ENCODE measurements around the gene LRMDA. TPM values are rescaled to one million over a fixed set of nuclear protein-coding genes. Genes with fewer than 3 reads are reported as not detected.
A peak's percentile ranks its signal among the peaks of the same experiment; 100 is the strongest.

Gene LRMDA
- total and polyA plus RNA-seq, 7 donors, result 2.8 to 22.2 (median 9.0) TPM

GRCh38 chr10:75972491-75973276, 541.3 kb downstream of the LRMDA start:
- WGBS, 2 donors, result 73% methylated on average over 6 of the region's 6 CpGs
- H3K27ac ChIP-seq, result peak overlapping the region; percentile 2 to 54 (median 49)
- DNase-seq, result peak; percentile 79
- no peaks in the 10 kb centered on the region for H3K36me3 ChIP-seq
- H3K4me3 ChIP-seq, result no peak overlapping the region
- H3K9me3 ChIP-seq, result no peaks in the 10 kb centered on the region
- peaks cover 0 to 18% (median 14%) of the 10 kb centered on the region in 4 donors for H3K4me1 ChIP-seq
- intact Hi-C loops (cut with DNase I), result no loop called here
- TF ChIP-seq POLR2A (IDR thresholded peaks at IDR 0.05) (no peak), POLR2AphosphoS5 (IDR thresholded peaks at IDR 0.05) (peak in 3 of 4 donors; percentile 19 to 44 (median 25)), EP300 (IDR thresholded peaks at IDR 0.05) (no peak)
- TF ChIP-seq, protein P1, sequence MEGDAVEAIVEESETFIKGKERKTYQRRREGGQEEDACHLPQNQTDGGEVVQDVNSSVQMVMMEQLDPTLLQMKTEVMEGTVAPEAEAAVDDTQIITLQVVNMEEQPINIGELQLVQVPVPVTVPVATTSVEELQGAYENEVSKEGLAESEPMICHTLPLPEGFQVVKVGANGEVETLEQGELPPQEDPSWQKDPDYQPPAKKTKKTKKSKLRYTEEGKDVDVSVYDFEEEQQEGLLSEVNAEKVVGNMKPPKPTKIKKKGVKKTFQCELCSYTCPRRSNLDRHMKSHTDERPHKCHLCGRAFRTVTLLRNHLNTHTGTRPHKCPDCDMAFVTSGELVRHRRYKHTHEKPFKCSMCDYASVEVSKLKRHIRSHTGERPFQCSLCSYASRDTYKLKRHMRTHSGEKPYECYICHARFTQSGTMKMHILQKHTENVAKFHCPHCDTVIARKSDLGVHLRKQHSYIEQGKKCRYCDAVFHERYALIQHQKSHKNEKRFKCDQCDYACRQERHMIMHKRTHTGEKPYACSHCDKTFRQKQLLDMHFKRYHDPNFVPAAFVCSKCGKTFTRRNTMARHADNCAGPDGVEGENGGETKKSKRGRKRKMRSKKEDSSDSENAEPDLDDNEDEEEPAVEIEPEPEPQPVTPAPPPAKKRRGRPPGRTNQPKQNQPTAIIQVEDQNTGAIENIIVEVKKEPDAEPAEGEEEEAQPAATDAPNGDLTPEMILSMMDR (IDR thresholded peaks at IDR 0.05), result no peak
- H3K27me3 ChIP-seq, result no peaks in the 10 kb centered on the region

DNA sequence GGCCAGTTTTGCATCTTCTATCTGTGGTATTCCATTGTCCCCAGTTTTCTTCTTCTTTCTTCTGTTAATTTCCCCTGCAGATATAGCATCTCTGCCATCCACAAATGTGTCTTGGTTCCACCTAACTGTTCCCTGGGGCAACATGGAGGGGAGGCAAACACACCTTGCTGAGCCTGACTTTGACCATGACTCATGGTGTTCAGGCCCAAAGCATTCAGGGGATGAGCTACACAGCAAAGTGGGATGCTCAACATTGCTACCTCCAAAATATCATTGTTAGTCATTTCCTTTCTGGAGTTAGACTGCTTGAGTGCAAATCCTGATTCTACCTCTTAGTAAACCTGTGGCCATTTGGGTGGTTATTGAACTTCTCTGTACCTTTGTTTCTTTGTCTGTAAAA, 542.7 kb downstream of the LRMDA start:
- no peak for TF ChIP-seq EP300 (IDR thresholded peaks at IDR 0.05)
- no peak for TF ChIP-seq POLR2AphosphoS5 (IDR thresholded peaks at IDR 0.05)
- TF ChIP-seq, protein P1 (IDR thresholded peaks at IDR 0.05), result no peak
- no peak for TF ChIP-seq POLR2A (IDR thresholded peaks at IDR 0.05)
- H3K27me3 ChIP-seq, result no peaks in the 10 kb centered on the region
- H3K4me1 ChIP-seq, result peaks cover 0 to 21% (median 16%) of the 10 kb centered on the region in 4 donors

DNA sequence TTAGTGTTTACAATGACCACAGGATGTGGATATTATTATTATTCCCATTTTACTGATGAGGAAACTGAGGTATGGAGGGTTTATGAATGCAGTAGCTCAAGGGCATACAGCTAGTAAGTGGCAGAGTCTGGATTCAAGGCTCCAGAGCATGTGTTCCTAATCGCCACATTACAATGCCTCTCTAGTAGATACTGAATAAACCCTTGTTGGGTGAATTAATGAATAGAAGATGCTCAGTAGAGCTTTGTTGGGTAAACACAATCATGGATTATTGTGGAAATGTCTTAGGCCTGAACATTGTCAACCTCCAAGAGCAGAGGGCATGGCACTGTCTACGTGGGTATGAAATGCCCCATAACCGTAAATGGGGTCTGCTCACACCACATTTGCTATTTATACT, 545.3 kb downstream of the LRMDA start:
- no peak for DNase-seq
- H3K4me3 ChIP-seq, result no peak overlapping the region
- peaks cover 0 to 21% (median 15%) of the 10 kb centered on the region in 4 donors for H3K4me1 ChIP-seq
- TF ChIP-seq POLR2AphosphoS5 (IDR thresholded peaks at IDR 0.05) (no peak), EP300 (IDR thresholded peaks at IDR 0.05) (no peak), POLR2A (IDR thresholded peaks at IDR 0.05) (no peak)
- TF ChIP-seq, protein P1 (IDR thresholded peaks at IDR 0.05), result no peak
- no peaks in the 10 kb centered on the region for H3K9me3 ChIP-seq
- no peaks in the 10 kb centered on the region for H3K27me3 ChIP-seq
- intact Hi-C loops (cut with DNase I), result no loop called here
- H3K36me3 ChIP-seq, result no peaks in the 10 kb centered on the region
- WGBS, 2 donors, result 82 to 89% methylated on average over 3 of the region's 3 CpGs
- H3K27ac ChIP-seq, result no peak overlapping the region

More for the DNA sequence above, 542.7 kb downstream of the LRMDA start:
- no peak for DNase-seq
- intact Hi-C loops (cut with DNase I), result no loop called here
- H3K4me3 ChIP-seq, result no peak overlapping the region
- no peak overlapping the region for H3K27ac ChIP-seq
- H3K9me3 ChIP-seq, result no peaks in the 10 kb centered on the region
- H3K36me3 ChIP-seq, result no peaks in the 10 kb centered on the region

GRCh38 chr10:75977139-75977538, 545.7 kb downstream of the LRMDA start:
- Histone ChIP-seq H3K27ac (no peak overlapping the region), H3K36me3 (no peaks in the 10 kb centered on the region), H3K4me1 (peaks cover 0 to 16% (median 12%) of the 10 kb centered on the region in 4 donors), H3K9me3 (no peaks in the 10 kb centered on the region), H3K4me3 (no peak overlapping the region), H3K27me3 (no peaks in the 10 kb centered on the region)
- intact Hi-C loops (cut with DNase I), result no loop called here
- TF ChIP-seq EP300 (IDR thresholded peaks at IDR 0.05) (no peak), POLR2AphosphoS5 (IDR thresholded peaks at IDR 0.05) (no peak), POLR2A (IDR thresholded peaks at IDR 0.05) (no peak)
- TF ChIP-seq, protein P1 (IDR thresholded peaks at IDR 0.05), result no peak
- DNase-seq, result no peak
- WGBS, 2 donors, result 69 to 74% methylated on average over 4 of the region's 4 CpGs

Measured in sigmoid colon (tissue), 7 donors.